ENCODE measurements around the gene MYMK.

Gene MYMK

DNA sequence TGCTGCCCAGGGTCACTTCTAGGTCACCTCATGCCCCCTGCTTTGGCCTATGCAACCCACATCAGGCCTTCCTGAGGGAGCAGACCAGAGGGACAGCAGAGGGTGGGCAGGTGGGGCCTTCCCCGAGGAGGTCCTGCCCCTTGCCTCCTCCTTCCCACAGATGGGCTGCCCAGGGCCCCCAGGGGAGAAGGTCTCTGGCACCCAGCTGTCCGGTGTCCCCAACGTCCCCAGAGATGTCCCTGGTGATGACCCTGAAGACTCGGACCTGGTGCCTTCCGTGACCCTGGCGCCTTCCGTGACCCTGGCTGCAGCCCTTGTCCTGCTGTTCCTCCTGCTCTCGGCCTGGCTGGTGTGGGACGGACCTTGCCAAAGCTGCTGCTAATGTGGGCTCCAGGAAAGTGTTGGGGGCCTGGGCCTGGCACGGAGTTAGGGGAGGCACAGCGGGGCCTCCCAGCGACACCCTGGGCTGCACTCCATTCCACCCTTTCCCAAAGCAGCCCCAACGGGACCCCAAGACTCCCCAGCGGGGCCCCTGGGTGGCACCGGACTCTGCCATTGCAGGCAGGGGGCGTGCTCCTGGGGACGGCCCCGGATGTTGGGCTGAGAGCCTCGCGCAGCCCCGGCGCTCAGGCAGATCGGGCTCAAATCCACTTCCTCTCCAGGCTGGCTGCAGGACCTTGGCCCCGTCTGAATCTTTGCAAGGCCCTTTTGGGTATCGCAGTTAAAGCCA lies 39.1 kb downstream of the MYMK start:
- DNase-seq (ENCODE audit: low read depth), result no peak

DNA sequence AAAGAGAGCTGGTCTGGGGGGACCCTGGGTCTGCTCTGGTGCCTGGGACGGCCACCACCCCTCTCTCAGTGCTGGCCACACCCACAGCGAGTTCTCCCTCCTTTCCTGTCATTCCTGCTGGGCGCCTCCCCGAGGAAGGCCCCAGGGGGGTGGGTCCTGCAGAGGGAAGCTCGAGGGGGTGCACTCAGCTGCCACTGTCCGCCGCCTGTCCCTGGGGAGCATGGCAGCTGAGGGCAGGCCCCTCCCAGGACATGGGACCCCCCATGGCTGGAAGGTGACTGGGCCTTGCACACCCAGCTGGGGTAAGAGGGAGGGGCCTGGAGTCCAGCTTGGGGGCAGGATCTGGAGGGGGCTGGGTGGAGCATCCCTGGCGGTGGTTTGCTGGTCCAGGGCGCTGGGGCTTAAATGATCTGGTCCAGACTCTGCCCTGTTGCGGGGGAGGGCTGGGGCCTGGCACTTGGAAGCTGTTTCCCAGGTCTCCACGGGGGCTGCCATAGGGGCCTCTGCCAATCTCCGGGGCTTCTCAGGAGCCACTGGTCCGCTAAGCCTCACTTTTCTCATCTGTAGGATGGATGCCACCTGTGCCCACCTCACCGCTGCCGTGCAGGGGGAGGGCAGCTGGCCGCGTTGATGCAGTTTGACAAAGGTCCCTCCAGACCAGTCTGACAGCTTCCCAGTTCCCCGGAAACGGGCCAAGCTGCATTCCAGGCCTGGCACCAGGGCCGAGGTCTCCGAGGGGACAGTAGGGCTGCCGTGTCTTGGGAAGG lies 39.9 kb downstream of the MYMK start:
- DNase-seq (ENCODE audit: low read depth), result no peak

DNA sequence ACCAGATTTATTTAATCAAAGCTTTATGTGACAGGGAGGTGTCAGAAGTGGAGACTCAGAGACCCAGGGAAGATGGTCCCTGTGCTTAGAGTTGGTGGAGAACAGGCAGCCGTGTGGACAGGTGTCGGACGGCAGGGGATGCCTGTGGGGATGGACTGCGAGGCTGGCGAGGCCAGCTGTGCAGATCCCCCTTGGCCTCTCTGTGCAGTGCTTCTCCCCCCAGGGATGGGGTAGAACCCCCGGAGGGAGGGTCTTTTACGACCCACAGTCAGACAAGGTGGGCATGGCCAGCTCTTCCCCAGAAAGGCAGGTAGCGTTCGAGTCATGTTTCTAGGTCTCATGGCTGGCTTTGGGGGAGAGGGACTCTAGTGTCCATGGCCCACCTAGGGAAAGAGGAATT lies 41.1 kb downstream of the MYMK start:
- DNase-seq (ENCODE audit: low read depth), result no peak

DNA sequence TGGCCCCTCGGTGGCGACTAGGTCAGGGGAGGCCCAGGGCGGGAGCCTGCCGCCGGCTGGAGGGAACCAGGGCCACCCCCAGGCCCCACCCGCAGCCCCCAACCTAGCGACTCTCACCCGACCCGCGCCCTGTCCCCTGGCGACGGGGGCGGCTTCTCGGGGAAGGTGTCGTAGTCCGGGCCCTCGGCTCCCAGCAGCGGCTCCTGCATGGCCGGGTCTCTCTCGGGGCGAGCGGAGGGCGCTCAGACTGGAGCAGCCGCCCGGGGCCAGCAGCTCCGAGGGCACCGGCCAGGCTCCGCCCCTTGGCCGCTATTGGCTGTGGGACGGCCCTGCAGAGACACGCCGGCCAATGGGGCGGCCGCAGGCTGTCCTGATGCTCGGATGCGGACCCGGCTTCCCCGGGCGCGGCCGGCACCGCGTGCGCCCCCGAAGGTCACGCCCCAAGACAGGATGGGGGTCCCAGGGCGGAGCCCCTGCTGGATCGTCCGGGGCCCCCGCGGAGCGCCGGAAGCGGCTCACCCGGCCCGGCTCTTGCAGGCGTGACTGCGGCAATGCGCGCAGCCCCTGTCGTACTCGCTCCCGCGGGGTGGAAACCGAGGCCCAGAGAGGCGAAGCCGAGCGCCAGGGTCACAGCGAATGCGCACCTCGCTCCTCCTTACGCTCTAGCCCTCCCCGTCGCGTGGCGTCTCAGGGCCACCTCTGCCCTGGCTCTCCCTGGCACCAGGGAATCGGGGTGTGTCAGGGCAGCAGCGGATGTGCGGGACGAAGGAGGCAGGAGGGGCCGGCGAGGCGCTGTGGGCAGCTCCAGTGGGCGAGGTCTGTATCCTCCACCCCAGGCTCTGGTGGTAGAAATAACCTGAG lies 45.7 kb downstream of the MYMK start, which contains the start of gene SLC2A6:
Gene SLC2A6 (minus strand): TSS at position 249 of the 861 bp plus-strand sequence. CDS start 40 bp downstream, at position 209.
- peak; percentile 8 for DNase-seq (ENCODE audit: low read depth)

DNA sequence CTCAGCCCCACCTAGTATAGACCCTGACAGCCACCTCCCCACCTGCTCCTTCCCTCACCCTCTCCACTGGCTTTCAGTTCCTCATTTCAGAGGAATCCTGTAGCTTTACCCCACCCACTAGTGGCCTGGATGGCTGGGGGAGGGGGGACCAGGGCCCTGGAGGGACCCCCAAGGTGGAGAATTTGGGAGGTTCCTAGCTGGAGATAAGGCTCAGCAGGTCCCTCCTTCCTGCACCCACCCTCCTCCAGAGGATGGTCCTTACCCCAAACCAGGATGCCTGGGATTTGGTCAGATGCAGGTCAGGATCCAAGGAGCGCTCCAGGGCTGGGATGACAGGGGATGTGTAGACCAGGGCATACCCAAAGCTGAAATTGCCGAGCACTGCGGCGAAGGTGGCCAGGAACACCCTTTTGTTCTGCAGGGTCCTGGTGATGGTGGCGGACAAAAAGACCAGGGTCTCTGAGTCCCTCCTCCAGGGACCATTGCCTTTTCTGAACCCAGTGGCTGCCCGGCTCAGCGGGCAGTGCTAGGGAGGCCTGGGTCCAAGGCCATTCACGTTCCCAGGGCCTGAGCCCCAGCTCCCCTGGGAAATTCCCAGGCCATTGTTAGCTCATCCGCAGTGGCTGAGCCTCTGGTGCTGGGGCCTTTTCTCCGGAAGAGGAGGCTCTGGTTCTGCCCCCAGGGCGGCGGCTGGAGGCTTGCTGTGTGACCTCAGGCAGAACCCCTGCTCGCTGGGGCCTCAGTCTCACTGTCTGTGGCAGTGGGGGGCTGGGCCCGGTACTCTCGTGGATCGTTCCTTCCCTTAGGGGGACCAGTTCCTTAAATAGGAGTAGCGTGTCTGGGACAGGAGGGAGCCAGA lies 46.5 kb downstream of the MYMK start:
- no peak for DNase-seq (ENCODE audit: low read depth)

DNA sequence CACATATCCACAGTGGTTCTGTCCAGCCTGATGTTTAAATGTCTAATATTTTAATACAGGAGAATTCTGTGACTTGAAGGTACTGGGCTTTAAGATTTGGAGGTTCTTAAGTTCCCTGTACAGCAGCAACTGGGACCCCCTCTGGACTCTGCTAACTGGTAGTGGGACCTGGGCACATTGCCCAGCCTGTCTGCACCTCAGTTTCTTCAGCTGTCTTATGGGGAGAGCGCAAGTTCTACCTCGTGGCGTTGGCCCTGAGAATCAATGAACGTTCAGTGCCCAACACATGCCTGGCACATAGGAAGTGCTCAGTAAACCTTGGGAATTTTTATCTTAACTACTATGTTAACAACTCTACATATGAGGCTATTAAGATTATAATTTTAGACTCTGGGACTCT lies 47.3 kb downstream of the MYMK start:
- DNase-seq (ENCODE audit: low read depth), result no peak

DNA sequence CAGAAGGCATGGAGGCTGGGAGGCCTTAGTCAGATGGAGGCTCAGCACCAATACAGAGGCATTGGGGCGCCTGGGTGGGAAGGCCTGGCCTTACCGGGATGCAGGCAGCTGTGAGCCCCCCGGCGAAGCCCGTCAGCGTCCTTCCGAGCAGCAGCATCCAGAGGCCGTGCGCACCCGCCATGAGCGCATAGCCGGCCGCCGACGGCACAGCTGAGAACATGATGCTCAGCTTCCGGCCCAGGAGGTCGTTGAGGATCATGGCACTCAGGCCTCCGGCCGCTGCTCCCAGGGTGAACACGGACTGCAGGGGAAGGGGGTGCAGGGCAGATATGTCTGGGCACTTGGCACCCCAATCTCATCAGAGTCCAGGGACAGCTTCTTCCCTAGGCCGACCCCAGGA lies 47.8 kb downstream of the MYMK start:
- no peak for DNase-seq (ENCODE audit: low read depth)

DNA sequence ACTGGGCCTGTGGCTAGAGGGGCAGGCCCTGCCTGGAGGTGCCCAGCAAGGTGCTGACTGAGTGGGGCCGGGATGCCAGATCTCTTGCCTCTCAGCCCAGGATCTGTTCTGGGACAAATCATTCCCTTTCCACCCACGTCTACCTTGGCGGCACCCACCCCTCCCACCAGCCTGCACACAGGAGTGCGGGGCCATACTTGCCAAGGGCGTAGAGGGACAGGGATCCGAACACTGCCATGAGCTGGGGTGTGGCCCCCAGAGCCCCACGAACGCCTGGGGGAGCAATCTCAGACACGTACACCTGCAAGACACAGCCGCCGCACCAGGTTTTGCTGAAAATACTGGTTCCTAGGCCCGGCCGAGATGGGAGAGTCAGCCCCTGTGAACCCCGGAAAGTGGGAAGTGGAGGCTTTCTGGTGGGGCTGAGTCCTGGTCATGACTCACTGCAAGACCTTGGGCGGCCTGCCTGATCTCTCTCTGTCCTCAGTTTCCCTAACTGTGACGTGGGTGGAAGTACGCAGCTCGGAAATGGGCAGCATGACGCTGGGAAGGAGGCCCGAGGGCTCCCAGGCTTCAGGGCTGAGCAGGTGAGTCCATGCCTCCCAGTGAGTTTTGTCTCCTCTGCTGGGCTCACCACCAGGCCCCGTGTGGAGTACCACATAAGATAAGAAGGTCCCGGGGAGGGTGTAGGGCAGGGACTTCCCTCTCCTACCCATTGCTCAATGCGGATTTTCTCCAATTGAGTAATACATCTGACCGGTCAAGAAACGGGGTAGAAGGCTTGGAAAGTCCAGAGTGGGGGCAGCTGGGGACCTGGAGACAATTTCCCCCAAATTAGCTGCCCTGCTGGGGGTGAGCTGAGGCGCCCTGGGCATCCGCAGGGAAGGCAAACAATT lies 48.5 kb downstream of the MYMK start:
- DNase-seq (ENCODE audit: low read depth), result no peak

DNA sequence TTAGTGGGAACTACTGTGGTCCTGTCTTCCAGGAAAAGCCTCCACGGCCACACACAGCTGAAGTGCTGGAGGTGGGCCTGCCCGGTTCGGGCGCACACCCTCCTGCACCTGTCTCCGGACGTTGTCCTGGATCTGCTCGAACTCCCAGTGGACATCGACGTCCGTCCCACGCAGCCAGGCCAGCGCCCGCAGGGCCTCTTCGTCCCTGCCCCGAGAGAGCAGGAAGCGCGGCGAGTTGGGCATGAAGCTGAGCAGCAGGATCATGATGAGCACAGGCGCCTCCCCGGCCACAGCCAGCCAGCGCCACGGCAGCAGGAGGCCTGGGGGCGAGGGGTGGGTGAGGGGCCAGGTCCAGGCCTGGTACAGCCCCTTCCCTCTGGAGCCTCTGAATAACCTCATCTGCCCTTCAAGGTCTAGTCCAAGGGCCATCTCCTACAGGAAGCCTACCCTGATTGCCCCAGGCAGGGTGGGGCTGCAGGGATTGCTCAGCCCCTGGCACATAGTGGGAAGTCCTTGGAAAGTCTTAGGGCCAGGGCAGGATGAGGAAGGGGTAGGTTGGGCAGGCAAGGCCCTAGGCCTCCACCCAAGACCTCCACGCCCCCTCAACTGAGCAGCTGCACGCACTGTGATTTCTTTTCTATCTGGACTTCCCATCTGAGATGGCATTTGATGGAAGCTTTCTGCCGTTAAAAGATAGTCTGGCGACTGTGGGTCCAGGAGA lies 49.3 kb downstream of the MYMK start:
- DNase-seq (ENCODE audit: low read depth), result no peak

DNA sequence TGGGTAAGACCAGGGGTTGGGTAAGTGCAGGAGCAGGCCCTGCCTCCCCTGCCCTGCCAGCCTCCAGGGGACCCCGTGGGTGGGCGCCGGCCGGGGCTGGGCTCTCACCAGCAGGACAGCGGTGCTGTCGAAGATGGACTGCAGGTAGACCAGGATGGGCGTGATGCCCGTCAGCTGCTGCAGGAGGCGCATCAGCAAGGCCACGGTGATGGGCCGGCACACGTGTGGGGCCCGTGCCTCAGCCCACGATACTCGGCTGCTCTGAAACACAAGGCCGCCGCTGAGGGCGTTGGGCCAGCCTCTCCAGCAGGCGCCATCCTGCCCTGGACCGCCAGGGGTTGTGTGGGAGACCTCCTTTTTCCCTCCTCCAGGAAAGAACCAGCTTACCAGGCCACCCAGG lies 49.9 kb downstream of the MYMK start:
- DNase-seq (ENCODE audit: low read depth), result no peak

DNA sequence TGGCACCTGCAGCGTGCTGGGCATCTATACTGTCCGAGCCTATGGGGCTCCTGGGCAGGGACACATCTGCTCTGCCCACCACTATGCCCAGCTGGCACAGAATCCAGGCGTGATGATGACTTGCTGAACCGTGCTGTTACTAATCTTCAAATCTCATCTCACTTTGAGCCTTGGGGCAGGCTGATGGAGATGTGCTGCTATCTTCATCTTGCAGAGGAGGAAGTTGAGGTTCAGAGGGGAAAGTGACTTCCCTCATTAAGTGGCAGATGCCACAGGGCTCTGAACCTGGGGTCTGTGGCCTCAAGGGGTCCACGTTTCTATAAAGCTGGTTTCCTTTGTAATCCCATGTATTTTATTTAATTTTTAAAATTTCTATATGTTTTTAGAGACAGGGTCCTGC lies 50.5 kb downstream of the MYMK start:
- no peak for DNase-seq (ENCODE audit: low read depth)

DNA sequence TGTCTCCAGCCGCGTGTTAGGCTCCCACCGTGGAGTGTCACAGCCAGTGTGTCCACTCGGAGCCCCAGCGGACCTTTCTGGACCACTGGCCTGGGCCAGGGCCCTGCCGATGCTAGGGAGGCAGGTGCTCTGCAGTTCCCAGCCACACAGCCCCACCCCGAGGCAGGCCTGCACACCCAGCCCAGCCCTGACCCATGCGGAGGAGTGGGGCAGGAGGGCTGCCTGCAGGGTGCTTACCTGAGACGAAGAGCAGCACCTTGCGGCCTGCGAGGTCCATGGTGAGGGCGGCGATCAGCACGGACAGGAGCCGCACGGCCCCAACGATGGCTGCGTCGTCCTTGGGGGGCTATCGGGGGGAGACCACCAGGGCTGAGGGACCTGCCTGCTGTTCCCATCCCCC lies 51.0 kb downstream of the MYMK start:
- no peak for DNase-seq (ENCODE audit: low read depth)

DNA sequence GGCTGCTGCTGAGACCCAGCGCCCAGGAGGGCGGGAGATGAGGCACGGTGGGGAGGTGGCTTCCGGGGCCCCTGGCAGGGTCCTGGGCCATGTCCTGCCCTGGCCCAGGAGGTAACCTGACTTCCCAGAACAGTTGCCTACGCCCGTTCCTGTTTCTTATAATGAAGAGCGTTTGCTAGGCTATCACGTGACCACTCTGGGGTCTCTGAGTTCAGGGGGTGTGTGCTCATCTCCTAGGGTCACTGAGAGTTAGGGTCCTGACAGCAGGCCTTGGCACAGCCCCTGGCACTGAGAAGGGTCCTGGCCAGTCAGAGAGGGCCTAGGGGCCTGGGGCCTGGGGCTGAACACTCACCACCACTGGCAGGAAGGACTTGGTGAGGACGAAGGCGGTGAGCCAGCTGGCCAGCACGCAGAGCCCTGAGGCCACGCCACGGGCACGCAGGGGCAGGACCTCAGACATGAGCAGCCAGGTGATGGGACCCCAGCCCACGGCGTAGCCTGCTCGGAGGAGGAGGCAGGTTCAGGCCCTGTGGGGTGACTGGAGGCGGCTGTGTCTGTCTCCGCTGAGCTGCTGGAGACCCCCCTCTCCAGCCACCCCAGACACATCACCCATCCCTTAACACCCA lies 51.9 kb downstream of the MYMK start:
- no peak for DNase-seq (ENCODE audit: low read depth)

DNA sequence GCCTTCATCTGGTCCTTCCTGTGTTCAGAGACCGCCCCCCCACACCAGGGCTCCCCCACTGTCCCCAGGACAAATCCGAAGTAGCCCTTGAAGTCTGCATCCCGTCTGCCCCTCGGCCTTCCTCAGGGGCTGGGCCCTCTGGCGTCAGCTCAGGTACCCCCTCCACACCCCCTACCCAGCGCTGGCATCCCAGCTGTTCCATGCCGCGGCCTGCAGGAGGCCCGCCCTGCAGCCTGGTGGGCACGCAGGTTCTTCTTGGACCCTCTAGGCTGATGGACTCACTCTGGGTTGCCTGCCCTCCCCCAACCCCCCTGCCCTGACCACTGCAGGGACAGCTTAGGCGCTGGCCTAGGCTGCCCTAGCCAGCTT lies 52.5 kb downstream of the MYMK start:
- DNase-seq (ENCODE audit: low read depth), result no peak

DNA sequence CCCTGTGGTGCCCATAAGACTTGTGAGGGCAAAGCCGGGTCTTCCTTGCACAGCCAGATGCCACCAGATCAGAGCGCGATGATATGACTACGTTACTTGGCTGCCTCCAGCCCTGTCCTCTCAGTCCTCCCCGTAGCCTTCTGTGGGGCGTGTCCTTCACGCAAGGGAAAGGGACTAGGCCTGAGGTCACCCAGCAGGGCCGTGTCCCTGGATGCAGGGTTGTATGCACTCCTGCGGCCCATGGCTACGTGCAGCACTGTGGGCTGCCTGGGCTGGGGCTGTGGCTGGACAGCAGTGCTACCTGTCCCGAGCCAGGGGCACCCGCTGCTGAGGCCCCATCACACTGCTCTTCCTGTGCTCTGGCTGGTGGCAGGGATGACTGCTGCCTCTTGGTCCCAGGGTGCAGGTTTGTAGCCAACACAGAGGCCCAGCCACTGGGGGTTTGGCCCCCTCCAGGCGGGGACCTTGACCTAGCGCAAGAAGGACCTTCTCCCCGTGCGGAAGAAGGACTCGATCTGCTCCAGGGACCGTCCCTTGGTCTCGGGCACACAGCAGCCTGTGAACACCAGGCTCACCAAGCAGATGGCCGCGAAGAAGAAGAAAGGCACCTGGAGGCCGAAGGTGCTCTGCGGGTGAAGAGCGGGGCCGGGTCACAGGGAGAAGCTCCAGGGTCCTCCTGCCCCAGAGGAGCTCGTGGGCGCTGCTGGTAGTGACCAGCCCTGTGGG lies 53.0 kb downstream of the MYMK start:
- DNase-seq (ENCODE audit: low read depth), result no peak

DNA sequence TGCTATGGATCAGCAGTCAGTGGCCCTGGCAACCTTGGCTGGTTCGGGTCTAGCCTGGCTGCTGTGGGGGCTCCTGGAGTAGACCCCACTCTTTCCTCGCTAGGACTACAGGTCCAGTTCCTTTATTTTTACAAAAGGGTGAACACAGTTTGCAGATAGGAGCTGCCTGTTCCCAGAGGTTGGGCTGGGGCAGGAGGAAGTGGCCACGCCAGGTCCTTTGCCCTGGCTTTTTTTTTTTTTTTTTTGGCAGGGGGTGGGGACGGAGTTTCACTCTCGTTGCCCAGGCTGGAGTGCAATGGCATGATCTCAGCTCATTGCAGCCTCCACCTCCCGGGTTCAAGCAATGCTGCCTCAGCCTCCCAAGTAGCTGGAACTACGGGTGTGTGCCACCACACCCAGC lies 53.8 kb downstream of the MYMK start:
- DNase-seq (ENCODE audit: low read depth), result no peak

DNA sequence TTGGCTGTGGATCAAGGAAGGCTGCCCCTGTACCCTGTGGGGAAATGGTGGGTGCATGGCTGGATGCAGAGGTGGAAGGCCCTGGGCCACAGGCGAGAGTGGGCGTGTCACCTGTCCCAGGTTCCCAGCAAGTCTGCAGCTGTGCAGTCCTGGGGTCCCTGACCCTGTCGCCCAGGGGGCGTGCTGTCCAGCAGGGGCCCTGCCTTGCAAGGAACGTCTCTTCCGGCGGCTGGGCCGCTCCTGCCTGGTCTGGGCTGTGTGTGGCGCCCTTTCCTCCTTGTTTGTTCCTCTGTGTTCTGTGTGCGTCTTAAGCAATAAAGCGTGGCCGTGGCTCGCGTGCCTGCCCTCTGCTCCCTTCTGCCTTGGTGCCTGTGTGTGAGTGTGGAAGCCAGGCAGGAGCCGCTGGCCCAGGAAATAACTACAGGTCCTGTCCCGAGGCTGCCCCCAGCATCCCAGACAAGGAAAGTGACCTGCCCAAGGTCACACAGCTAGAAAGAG lies 54.3 kb downstream of the MYMK start:
- DNase-seq (ENCODE audit: low read depth), result no peak

DNA sequence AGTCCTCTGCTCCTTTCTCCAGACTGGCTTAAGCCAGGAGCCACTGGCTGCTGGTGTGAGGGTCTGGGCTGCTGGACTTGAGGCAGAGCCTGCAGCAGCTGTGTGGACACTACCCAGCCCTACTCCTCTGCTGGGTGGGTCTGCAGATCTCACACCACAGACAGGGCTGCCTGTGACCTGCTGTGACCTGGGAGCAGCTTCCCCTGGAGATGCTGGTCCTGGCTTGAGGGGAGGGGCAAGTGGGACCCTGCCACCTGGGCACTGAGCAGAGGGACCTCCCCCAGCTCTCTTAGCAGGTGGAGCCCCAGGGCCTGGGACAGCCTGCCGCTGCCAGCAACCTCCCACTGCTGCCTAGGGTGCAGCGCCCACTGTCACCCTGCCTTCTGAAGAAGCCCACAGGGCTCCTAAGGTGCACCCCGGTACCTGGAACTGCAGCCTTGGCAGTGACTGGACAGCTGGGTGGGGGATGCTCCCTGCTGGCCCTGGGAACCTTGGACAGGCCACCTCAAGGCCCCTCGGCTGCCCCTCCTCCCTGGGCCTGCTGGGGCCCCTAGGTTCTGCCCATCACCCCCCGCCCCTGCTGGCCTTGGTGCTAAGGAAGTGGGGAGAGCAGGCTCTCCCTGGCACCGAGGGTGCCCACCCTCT lies 55.9 kb downstream of the MYMK start:
- DNase-seq (ENCODE audit: low read depth), result no peak

Measured in HS-27A (cell line).